HG02759 (cell line): ENCODE measurements around the gene MOXD1.
"Not testable (repeated sequence)": the region's sequence is repeated elsewhere in the genome, so short reads cannot be mapped to it uniquely, and the experiment has no call there.

Source experiments
- ATAC-seq: cut with Tn5 transposase; IDR thresholded peaks from one replicate; pipeline ENCODE4 v1.9.1; 2021; ENCODE audit warnings: mild to moderate bottlenecking, moderate library complexity; ENCODE audit not compliant: unreplicated experiment

Gene MOXD1

DNA sequence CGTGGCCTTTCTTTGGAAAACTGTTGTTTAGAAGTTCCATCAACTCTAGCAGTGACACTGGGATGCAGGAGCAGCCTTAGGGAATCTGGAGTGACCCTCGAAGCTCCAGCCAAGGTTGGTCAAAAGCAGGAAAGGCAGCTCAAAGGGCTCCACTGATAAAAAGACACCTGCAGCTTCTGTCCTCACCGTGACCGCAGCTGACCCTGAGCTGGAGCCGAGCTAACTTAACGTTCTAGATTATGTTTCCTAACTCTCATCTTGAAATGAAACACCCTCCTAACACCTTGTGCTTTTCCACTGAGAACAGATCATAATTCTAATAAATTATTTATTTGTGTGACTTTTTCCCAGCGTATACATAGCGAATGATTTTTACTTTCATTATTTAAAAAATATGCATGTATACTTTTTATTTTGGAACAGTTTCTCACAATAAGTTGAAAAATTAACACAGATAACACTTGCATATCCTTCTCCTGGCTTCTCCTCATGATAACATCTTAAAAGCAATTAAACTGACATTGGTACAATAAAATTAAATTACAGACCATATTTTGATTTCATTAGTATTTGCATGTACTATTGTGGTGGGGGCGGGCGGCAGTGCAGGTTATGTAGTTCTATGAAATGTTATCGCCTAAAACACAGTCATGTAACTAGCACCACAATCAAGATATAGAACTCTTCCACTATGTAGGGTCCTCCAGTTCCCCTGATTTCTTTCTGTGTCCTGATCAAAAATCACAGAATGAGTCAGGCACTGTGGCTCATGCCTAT lies 116.1 kb downstream of the MOXD1 start:
- no peak for ATAC-seq

DNA sequence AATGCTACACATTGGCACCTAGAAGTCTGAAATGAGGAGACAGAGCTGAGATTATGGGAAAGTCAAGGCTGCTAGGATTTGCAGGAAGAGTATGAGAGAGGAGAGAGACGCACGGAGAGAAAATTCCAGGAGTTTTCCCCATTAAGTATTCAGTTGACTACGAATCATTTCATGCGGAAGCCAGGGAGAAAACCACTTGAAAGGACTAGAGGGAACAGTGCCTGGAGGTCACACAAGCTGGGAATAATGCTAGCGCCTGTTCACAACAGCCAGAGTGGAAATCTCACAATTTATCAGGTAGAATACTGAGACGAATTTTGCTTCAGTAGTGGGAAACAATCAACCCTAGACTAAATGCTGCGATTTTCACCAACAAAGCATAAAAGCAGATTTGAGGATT lies 118.6 kb downstream of the MOXD1 start:
- no peak for ATAC-seq

DNA sequence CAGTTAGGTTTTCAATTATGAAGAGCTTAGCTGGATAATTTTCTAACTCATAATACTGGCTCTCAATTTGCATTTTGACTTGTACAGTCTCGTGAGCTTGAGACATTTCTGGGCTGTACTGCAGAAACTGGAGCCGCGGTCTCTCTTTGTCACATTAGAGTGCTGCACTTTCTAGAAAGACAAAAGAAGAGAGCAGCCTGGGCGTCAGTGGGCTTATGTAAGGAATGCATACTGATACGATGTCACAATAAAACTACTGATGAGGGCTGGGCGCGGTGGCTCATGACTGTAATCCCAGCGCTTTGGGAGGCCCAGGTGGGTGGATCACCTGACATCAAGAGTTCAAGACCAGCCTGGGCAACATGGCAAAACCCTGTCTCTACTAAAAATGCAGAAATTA lies 120.8 kb downstream of the MOXD1 start:
- ATAC-seq, result no peak

DNA sequence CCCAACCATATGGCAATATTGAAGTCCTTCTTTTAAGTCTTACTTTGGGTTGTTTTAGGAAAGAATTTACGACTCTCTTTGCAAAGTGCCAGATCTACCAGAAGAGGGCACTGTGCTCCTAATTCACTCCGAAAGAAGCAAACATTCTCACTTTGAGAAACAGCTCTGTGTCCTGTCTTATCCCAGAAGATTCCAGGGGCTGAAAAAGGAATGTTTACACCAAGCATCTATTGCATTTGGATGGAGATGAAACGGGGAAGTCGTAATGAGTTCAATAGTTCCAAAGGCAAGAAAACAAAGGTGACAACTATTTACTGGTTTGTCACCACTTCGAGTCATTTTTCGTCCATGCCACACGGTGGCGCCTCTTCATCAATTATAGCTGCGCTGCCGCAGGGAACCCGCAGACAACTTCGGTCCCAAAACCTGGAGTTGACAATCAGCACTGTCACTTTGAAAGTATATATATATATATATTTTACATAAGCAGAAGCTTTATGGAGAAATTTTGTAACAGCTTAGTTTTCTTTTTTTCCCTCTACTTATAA lies 121.6 kb downstream of the MOXD1 start:
- ATAC-seq, result peak; percentile 93

DNA sequence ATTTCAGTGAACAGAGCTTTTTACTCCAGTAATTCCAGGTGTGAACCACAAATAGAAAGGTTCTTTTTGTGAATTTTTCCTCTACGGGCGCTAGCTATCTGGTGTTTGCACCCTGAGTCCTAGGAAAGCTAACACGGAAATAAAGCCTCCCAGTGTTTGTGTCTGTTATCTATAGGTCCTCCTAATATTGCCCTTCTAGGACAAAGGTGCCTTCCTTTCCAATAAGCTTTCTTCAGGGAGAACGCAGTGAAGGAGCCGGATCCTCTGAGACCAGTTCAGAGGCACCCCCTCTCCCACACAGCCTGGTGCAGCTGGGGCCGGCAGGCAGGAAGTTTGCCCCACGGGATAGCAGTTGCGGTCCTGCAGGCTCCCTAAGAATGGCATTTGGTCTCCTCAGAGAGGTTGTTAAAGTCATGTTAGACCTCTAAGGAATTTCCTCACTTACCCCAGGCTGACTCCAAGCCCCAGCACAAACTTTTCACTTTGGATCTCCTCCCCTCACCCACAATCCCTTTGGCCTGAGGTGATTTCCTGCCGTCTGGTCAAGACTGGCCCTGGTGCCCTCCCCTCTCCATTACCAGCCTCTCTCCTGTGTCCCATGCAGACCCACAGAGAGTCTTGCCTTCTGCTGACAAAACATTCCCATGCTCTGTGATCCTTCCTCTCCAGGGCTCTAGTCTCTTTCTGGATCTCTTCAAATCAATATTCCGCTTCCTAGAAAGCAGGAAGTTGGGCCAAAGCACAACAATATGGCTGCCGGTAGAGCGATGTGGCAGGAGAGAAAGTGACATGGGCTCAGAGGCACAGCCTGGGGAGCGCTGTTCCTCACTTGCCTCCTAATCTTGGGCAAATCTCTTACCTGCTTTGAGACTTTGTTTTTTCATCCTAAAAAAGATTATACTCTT lies 126.0 kb downstream of the MOXD1 start:
- ATAC-seq, result no peak

DNA sequence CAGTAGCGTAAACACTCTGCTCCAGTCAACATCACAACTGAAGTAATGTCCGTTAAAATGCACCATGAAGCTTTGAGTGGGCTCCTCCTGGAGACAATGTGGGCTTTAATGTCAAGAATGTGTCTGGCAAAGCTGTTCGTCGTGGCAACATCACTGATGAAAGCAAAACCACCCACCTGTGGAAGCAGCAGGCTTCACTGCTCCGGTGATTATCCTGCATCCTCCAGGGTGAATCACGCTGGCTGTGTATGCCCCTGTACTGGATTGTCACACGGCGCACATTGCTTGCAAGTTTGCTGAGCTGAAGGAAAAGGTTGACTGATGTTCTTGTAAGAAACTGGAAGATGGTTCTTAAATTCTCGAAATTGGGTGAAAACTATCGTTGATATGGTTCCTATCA lies 128.5 kb downstream of the MOXD1 start:
- no peak for ATAC-seq

DNA sequence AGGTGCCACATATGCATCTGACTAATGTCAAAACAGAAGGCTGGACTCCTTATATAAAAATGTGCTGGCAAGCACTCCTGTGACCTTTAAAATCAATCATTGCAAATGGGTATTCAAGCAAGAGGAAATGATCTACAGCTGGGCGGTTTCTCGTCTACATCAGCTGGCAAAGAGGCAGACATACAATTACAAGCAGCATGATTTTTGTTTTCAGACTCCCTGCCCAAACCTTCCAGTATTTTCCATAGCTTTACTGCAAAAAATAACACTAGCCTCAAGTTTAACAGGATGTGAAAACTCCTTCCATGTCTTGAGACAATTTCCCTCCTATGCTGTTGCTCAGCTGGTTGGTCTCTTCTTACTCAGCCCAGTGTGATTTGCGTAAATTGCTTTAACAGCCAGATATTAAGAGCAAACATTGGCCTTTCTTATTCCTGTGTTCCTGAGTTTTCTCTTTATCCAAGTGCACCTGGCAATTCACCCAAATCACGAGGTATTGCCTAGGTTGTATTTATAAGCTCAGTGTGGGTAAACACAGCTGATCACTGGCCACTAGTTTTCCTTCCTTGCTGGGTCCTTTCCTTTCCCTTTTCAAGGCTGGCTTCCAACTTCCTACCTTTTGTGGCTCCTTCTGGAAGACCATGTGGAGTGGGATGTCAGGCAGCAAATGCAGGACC lies 130.4 kb downstream of the MOXD1 start:
- no peak for ATAC-seq

DNA sequence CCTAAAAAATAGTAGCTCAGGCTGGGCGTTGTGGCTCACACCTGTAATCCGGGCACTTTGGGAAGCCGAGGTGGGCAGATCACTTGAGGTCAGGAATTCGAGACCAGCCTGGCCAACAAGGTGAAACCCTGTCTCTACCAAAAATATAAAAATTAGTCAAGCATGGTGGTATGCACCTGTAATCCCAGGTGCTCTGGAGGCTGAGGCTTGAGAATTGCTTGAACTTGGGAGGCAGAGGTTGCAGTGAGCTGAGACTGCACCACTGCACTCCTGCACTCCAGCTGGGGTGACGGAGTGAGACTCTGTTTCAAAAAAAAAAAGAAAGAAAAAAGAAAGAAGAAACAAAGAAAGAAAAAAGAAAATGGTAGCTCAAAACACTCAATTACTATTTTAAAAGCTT lies 132.6 kb downstream of the MOXD1 start:
- not testable (repeated sequence) for ATAC-seq

DNA sequence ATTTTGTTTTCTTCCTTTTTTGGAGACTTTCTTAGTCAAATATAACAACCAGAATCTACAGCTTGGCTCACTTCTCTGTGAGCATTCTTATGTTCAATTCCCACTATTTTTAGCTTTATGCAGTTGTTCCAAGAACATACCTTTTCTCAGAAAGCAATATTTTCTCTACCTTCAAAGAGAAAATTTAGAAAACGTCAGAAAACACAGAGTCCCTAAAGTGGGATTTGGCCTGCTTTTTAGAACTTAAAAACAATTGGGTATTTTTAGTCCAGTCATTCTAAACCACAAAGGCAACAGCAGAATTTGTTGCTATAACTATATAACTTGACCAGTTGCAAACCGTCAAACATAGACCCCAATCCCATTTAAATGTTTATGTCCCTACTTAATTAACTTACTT lies 133.1 kb downstream of the MOXD1 start:
- no peak for ATAC-seq

DNA sequence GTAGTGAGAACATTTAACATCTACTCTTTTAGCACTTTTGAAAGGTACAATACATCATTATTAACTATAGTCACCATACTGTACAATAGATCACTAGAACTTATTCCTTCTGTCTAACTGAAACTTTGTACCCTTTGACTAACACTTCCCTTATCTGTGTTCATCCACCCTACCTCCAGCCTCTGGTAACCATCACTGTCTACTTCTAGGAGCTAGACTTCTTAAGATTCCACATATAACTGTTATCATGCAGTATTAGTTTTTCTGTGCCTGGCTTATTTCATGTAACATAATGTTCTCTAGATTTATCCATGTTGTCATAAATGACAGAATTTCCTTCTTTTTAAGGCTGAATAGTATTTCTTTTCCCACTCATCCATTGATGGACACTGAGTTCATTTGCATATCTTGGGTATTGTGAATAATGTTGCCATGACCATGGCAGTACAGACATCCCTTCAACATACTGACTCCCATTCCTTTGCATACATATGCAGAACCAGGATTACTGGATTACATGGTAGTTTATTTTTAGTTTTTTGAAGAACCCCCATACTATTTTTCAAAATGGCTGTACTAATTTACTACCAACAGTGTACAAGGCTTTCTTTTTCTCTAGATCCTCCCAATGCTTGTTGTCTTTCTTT lies 135.7 kb downstream of the MOXD1 start:
- no peak for ATAC-seq

DNA sequence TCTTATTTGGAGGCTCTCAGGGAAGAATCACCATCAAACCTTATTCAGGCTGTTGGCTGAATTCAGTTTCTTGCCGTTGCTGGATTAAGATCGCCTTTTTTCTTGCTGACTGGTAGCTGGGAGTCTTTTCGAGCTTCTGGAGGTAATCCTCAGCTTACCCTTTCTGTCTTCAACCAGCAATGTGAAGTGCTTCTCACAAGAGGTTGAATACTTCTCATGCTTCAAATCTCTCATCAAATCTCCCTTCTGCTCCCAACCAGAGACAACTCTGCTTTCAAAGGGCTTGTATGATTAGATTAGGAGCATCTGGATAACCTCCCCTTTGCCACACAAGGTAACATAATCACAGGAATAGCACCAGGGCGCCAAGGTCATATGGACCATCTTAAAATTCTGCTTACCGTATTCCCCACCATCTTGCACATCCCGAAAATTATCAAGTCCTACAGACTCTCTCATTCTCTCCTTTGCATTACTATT lies 137.2 kb downstream of the MOXD1 start:
- no peak for ATAC-seq

DNA sequence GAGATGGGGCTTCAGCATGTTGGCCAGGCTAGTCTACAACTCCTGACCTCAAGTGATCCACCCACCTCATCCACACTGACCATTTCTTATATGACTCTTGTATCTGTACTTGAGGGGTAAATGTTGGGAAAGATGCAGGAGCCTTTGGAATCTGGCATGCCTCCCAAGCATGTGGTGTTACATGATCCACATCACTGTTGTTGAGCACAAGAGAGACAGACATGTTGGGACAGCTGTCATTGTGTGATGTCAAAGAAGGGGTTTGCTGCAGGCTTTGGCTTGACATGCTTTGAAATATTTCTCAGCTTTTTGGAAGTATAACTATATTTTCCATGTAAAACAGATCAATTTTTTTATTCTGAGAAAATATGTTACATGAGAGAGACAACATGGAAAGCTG lies 139.9 kb downstream of the MOXD1 start:
- ATAC-seq, result no peak

DNA sequence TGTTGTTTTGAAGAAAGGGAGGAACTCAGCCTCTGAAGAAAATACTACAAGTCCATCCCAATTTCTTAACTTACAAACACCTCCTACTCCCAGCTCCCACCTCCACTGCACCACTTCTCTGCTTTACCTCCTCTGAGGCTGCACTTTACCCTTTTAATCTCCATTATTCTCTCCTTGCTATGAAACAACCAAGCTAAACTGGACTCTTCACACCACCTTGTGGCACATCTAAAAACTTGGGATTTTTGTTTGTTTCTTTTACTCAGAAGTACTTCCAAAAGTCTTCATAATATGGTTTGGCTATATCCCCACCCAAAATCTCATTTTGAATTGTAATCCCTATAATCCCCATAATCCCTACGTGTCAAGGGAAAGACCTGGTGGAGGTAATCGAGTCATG lies 142.2 kb downstream of the MOXD1 start:
- no peak for ATAC-seq

DNA sequence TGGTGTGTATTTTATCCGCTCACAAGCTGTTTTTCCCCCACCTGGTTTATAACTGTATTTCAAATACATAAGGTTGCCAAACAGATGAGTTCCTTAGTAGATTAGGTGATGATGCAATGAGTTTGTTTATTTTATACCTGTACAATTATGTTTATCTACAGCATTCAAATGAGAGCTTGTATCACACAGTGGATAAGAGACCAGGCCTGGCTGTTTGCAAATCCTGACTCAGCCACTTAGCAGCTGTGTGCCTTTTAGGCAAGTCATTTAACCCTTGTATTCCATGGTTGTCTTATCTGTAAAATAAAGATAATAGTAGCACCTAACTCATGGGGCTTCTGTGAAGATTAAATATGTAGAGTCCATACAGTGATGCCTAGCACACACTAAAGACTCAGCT lies 143.7 kb downstream of the MOXD1 start:
- ATAC-seq, result no peak

DNA sequence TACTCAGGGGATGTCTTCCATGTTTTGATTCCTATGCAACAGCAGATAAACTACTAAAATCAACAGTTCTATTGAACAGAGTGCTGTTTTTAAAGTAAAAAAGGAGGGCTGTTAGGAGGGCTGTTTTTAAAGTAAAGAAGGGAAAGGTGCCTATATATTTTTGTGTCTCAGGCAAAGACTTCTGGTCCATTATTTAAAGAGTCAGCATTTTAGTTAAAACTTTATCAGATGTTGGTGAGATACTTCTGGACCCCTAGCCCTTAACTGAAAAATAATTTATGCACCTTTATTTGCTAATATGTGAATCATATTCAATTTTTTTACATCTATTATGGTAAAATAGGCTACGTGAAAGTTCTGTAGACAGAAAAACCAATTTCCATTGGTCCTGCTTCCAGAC lies 144.8 kb downstream of the MOXD1 start:
- no peak for ATAC-seq

DNA sequence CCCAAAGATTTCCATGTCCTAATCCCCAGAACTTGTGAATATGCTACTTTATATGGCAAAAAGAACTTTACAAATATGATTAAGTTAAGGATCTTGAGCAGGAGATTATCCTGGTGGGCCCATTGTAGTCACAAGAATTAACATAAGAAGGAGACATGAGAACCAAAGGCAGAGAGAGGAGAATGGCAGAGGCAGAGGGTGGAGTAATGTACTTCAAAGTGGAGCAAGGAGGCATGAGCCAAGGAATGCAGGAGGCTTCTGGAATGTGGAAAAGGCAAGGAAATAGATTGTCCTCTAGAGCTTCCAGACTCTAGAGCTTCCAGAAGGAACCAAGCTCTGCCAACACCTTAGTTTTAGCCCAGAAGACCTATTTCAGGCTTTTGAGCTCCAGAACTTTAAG lies 147.4 kb downstream of the MOXD1 start:
- no peak for ATAC-seq

DNA sequence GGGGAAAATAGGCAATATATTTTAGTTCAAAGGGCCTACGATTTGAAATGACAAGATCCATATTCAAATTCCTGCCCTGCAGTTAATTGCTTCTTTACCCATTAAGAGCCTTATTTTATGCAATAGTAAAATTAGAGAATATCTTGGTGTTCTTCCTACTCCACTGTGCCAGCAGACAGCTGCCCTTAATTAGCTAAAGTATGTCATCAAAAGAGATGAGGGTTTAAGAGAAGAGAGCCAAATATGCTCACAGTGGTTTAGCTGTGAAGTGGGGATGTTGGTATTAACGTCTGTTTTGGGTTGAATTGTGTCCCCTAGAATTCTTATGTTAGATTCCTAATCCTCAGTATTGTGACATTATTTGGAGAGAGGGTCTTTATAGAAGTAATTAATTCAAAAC lies 148.1 kb downstream of the MOXD1 start:
- no peak for ATAC-seq

DNA sequence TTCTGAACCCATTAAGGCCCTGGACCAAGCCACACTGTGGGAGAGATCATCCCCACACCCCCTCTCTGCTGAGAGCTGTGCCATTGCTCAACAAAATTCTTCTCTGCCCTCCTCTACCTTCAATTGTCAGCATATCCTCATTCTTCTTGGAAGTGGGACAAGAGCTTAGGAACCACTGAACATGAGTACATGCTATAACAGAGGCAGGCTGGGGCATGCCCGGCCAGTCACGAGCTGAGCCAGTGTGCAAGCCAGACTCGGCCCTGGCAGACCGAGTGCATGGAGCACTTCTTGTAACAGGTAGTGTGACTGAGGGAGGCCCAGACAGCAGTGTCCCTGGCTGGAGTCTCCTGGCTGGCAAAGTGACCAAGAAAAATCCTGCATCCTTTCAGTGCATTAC lies 149.2 kb downstream of the MOXD1 start:
- no peak for ATAC-seq

DNA sequence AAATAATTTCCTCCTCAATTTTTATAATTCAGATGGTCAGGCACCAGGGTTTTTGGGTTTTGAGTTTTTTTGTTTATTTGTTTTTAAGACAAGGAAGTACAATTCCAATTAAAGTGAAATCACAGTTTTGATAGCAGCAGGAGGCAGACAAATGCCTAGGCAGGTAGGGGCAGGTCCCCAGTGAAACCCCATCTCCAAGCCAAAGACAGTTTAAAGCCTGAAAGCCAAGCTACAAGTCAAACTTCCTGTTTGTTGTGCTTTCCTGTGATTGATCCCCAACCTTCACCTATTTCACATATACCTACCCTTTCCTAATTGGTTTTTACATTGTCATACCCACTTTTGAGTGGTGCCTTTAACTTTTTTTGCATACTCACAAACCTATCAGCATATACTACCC lies 149.6 kb downstream of the MOXD1 start:
- ATAC-seq, result no peak

DNA sequence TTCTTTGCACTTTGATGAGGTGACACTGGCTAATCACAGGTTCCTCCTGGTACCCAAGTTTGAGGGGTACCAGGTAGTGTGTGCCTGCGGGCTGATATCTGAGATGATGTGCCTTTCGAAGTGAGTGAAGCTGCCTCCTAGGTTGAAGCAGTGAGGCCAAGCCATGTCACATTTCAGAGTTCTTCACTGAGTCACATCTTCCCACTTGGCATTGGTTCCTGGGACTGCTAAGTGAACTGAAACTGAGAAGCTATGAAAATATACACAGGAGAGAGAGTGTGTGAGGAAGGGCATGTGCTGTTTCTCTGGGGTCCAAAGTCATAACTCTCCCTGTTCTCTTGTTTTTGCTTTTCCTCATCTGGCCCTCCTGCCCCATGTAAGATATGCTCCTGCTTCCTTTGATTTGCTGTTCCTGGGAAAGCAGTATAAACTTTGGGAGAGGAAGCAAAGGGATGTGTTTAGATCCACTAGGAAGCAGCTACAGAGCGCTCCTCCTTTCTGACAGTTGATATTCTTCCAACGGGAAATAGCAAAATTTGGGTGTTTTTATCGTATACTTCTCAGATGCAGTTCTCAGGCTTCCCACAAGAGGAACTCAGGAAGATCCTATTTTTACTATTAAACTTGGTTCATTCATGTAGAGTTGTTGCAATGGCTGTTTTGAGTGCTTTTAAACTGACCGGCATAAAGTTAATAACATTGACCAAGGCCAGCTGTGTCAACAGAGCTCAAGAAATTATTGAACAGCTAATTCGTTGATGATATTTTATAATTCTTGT lies 153.7 kb downstream of the MOXD1 start:
- ATAC-seq, result no peak
